GM20000 (cell line): ENCODE results near the gene SYT7.

Source experiments
- DNase-seq: peaks from one replicate; pipeline ENCODE4 v3.0.0; 2012; ENCODE audit warnings: low spot score
- CTCF ChIP-seq: IDR thresholded peaks from 2 replicates; pipeline ENCODE4 v1.5.1; 2012; ENCODE audit warnings: mild to moderate bottlenecking, control low read depth; ENCODE audit errors: extremely low read depth, missing control alignments

Gene SYT7

GRCh38 chr11:61607426-61607825 lies 26.6 kb upstream of the SYT7 start:
- no peak for TF ChIP-seq CTCF
- DNase-seq = no peak

- no peak for DNase-seq
- no peak for TF ChIP-seq CTCF
Measured at GRCh38 chr11:61603667-61604066, 22.8 kb upstream of the SYT7 start.

GRCh38 chr11:61602775-61603569 lies 22.1 kb upstream of the SYT7 start:
- TF ChIP-seq CTCF = no peak
- DNase-seq = no peak

GRCh38 chr11:61601512-61601911 lies 20.6 kb upstream of the SYT7 start:
- no peak for DNase-seq

GRCh38 chr11:61599968-61600710 lies 19.3 kb upstream of the SYT7 start:
- DNase-seq = no peak
- TF ChIP-seq CTCF = no peak

More at GRCh38 chr11:61601512-61601911, 20.6 kb upstream of the SYT7 start:
- TF ChIP-seq CTCF = no peak

GRCh38 chr11:61598886-61599868 lies 18.3 kb upstream of the SYT7 start:
- TF ChIP-seq CTCF = no peak
- DNase-seq = no peak
